H1 (cell line): Measurements from ENCODE around the gene STK40. TPM values are rescaled to one million over a fixed set of nuclear protein-coding genes. Genes with fewer than 3 reads are reported as not detected.

Source experiments
- CTCF ChIA-PET: fragments of 300-600 bp; sonication (Branson Sonifier 250); formaldehyde crosslinking; loops from one replicate; lab custom pipeline; 2021; ENCODE audit not compliant: partially characterized antibody; lab: Charles Lee
- POLR2A ChIA-PET: fragments of 300-600 bp; sonication (Branson Sonifier 250); formaldehyde crosslinking; loops from one replicate; lab custom pipeline; 2021; ENCODE audit warnings: inconsistent platforms; ENCODE audit not compliant: partially characterized antibody; lab: Charles Lee
- DNase-seq, 2 experiments: peaks; one replicate each; pipeline versions ENCODE4 v3.0.0 to v3.0.0-alpha.2; 2010 to 2022; ENCODE audit warnings: low spot score in 2 of 2, low read depth in 1 of 2, mixed read lengths in 1 of 2
- FAIRE-seq: peaks from 2 replicates; lab custom pipeline; 2011; peaks lifted over from hg19 to GRCh38; lab: Jason Lieb, UNC
- H2AFZ ChIP-seq: 2 replicates; pipeline ENCODE4 v1.8.1; 2012; ENCODE audit warnings: low read length, inconsistent platforms
- H2AK5ac ChIP-seq: 2 replicates; pipeline ENCODE4 v1.6.1; 2013; ENCODE audit warnings: low read depth, low read length
- H2BK120ac ChIP-seq: replicated peaks from 2 replicates; pipeline ENCODE3; 2013; ENCODE audit warnings: low read depth, low read length, inconsistent platforms
- H2BK12ac ChIP-seq: 2 replicates; pipeline ENCODE4 v1.6.1; 2013; ENCODE audit warnings: low read depth, low read length
- H2BK15ac ChIP-seq: 2 replicates; pipeline ENCODE4 v1.6.1; 2013; ENCODE audit warnings: low read length
- H2BK20ac ChIP-seq: 2 replicates; pipeline ENCODE4 v1.6.1; 2013; ENCODE audit warnings: low read length
- H2BK5ac ChIP-seq: 2 replicates; pipeline ENCODE4 v1.6.1; 2013; ENCODE audit warnings: low read depth, low read length
- H3K14ac ChIP-seq: 2 replicates; pipeline ENCODE4 v1.6.1; 2013; ENCODE audit warnings: inconsistent platforms; ENCODE audit not compliant: insufficient read length
- H3K18ac ChIP-seq: 2 replicates; pipeline ENCODE4 v1.6.1; 2013; ENCODE audit warnings: low read length; ENCODE audit errors: extremely low read depth
- H3K23ac ChIP-seq: 2 replicates; pipeline ENCODE4 v1.6.1; 2013; ENCODE audit warnings: inconsistent platforms; ENCODE audit not compliant: insufficient read length
- H3K23me2 ChIP-seq: 2 replicates; pipeline ENCODE4 v1.6.1; 2013; ENCODE audit warnings: low read depth, low read length
- H3K27ac ChIP-seq: 2 replicates; pipeline ENCODE4 v1.6.1; 2011; ENCODE audit warnings: low read depth, low read length, inconsistent platforms
- H3K27me3 ChIP-seq, 4 experiments: replicated peaks in 1 of 4; 1 replicate in 1 of 4; 2 replicates in 3 of 4; pipeline versions ENCODE4 v1.6.1 to v1.8.1; 2011 to 2013; ENCODE audit warnings: low read length in 3 of 4, mild to moderate bottlenecking in 3 of 4, inconsistent platforms in 2 of 4, mixed read lengths in 2 of 4, moderate library complexity in 1 of 4; ENCODE audit not compliant: control insufficient read depth in 3 of 4, insufficient read depth in 3 of 4; ENCODE audit errors: extremely low read depth in 1 of 4
- H3K36me3 ChIP-seq, 4 experiments: 2 replicates each; pipeline versions ENCODE4 v1.6.1 to v1.8.1; 2011 to 2013; ENCODE audit warnings: mild to moderate bottlenecking in 4 of 4, low read length in 3 of 4, moderate library complexity in 2 of 4, control low read depth in 1 of 4, inconsistent platforms in 1 of 4; ENCODE audit not compliant: insufficient read depth in 4 of 4, control insufficient read depth in 2 of 4
- H3K4ac ChIP-seq: replicated peaks from 2 replicates; pipeline ENCODE3; 2013; ENCODE audit warnings: low read length, low read depth, mixed read lengths, inconsistent platforms; ENCODE audit not compliant: insufficient read length
- H3K4me1 ChIP-seq, 4 experiments: replicated peaks in 1 of 4; 1 replicate in 1 of 4; 2 replicates in 3 of 4; pipeline versions ENCODE4 v1.6.1 to v1.8.1; 2011 to 2013; ENCODE audit warnings: low read length in 3 of 4, inconsistent platforms in 2 of 4, mixed read lengths in 1 of 4; ENCODE audit not compliant: insufficient read depth in 4 of 4, control insufficient read depth in 3 of 4
- H3K4me2 ChIP-seq, 2 experiments: 2 replicates each; pipeline versions ENCODE4 v1.6.1 to v1.8.1; 2011 to 2013; ENCODE audit warnings: low read depth in 2 of 2, low read length in 2 of 2, control low read depth in 1 of 2, inconsistent platforms in 1 of 2, mild to moderate bottlenecking in 1 of 2; ENCODE audit not compliant: insufficient read depth in 1 of 2
- H3K4me3 ChIP-seq, 4 experiments: fragments of 200-600, 300-600 bp in 1 of 4; sonication (generic), shearing (Covaris generic), sonication (Bioruptor Twin) in 1 of 4; 2 replicates each; pipeline versions ENCODE4 v1.5.1 to v1.8.1; 2011 to 2016; ENCODE audit warnings: low read length in 4 of 4, low read depth in 3 of 4, control low read depth in 2 of 4, inconsistent platforms in 2 of 4, mild to moderate bottlenecking in 2 of 4, mixed read lengths in 1 of 4, moderate library complexity in 1 of 4; ENCODE audit not compliant: insufficient read depth in 2 of 4; ENCODE audit errors: extremely low read depth in 1 of 4
- H3K56ac ChIP-seq: replicated peaks from 2 replicates; pipeline ENCODE3; 2013; ENCODE audit warnings: low read depth, mild to moderate bottlenecking, mixed read lengths, low read length, inconsistent platforms; ENCODE audit not compliant: insufficient read length
- H3K79me1 ChIP-seq: 2 replicates; pipeline ENCODE4 v1.6.1; 2013; ENCODE audit warnings: low read depth, low read length, control low read depth
- H3K79me2 ChIP-seq, 2 experiments: 2 replicates each; pipeline versions ENCODE4 v1.6.1 to v1.8.1; 2012 to 2013; ENCODE audit warnings: low read length in 2 of 2, mild to moderate bottlenecking in 2 of 2, inconsistent platforms in 1 of 2; ENCODE audit not compliant: insufficient read depth in 2 of 2, control insufficient read depth in 1 of 2
- H3K9ac ChIP-seq, 4 experiments: replicated peaks in 1 of 4; 1 replicate in 1 of 4; 2 replicates in 3 of 4; pipeline versions ENCODE4 v1.6.1 to v1.8.1; 2011 to 2013; ENCODE audit warnings: low read depth in 3 of 4, low read length in 3 of 4, control low read depth in 2 of 4, mild to moderate bottlenecking in 2 of 4, moderate library complexity in 2 of 4, inconsistent platforms in 1 of 4; ENCODE audit errors: extremely low read depth in 1 of 4
- H3K9me3 ChIP-seq, 2 experiments: 2 replicates each; pipeline versions ENCODE4 v1.6.1 to v1.8.1; 2012 to 2013; ENCODE audit warnings: mild to moderate bottlenecking in 2 of 2, moderate library complexity in 2 of 2, control low read depth in 1 of 2, inconsistent platforms in 1 of 2, low read depth in 1 of 2, low read length in 1 of 2, mixed read lengths in 1 of 2; ENCODE audit not compliant: insufficient read depth in 2 of 2
- H4K20me1 ChIP-seq, 2 experiments: replicated peaks in 1 of 2; 2 replicates each; pipeline versions ENCODE3 to v1.8.1; 2011 to 2013; ENCODE audit warnings: inconsistent platforms in 2 of 2, low read length in 2 of 2, mild to moderate bottlenecking in 1 of 2; ENCODE audit not compliant: insufficient read depth in 2 of 2, control insufficient read depth in 1 of 2
- H4K5ac ChIP-seq: 2 replicates; pipeline ENCODE4 v1.6.1; 2013; ENCODE audit warnings: low read length, low read depth, mixed read lengths, inconsistent platforms; ENCODE audit not compliant: insufficient read length
- H4K8ac ChIP-seq: 2 replicates; pipeline ENCODE4 v1.8.0; 2013; ENCODE audit warnings: mild to moderate bottlenecking, moderate library complexity, low read length, inconsistent platforms; ENCODE audit not compliant: insufficient read depth; ENCODE audit errors: extremely low read depth
- H4K91ac ChIP-seq: replicated peaks from 2 replicates; pipeline ENCODE3; 2013; ENCODE audit warnings: low read length, mixed read lengths, inconsistent platforms; ENCODE audit not compliant: insufficient read length
- KDM5A ChIP-seq: fragments of 200-600 bp; IDR thresholded peaks from 2 replicates; pipeline ENCODE4 v1.7.1; 2012; ENCODE audit warnings: mild to moderate bottlenecking, low read length, inconsistent platforms, mixed read lengths
- SP1 ChIP-seq: IDR thresholded peaks from 2 replicates; pipeline ENCODE4 v1.6.1; 2011; ENCODE audit warnings: low read depth, low read length
- WGBS, 2 experiments: shearing (Covaris generic) in 1 of 2; methylation state at CpG; one replicate each; pipeline versions ENCODE4 v1.1.6 to v1.1.7; 2013 to 2015; ENCODE audit warnings: low lambda C conversion rate in 2 of 2, mixed read lengths in 2 of 2, inconsistent platforms in 1 of 2, low coverage in 1 of 2, missing lambda C conversion rate in 1 of 2; ENCODE audit not compliant: insufficient replicate concordance in 2 of 2, insufficient coverage in 1 of 2, insufficient read length in 1 of 2; ENCODE audit errors: extremely low coverage in 1 of 2, missing lambda C conversion rate in 1 of 2; 5-methylcytosine and 5-hydroxymethylcytosine counted together
- polyA plus RNA-seq, 7 experiments: library from polyadenylated mRNA; depleted of rRNA in 3 of 7; stranded (reverse) in 5 of 7; unstranded in 2 of 7; fragments of >200 nt in 5 of 7; fragments of 200-250 nt in 2 of 7; gene quantifications; 1 replicate in 5 of 7; 2 replicates in 1 of 7; 4 replicates in 1 of 7; pipeline versions ENCODE4 v1.2.1 to v1.2.3, GENCODE V29; 2011 to 2013; ENCODE audit warnings: missing spikeins in 2 of 7, mixed read lengths in 2 of 7
- total RNA-seq: library from RNA; stranded (reverse); fragmentation: NEBNext Ultra II Directional; extraction: Animal tissue kit (Norgen Biotek cat#: 25700); gene quantifications from 2 replicates; pipeline ENCODE4 v1.2.1, GENCODE V29; 2021
- TF ChIP-seq, protein P1 (sequence below): IDR thresholded peaks from 2 replicates; pipeline ENCODE4 v1.6.1; 2011; ENCODE audit warnings: low read length, improper control_type of control experiment

The STK40 gene
- total and polyA plus RNA-seq, 2 of the 8 experiments (the other 6 are each of a cell fraction or from before 2014, with no cell fraction given), result 13.6 to 28.6 TPM

DNA sequence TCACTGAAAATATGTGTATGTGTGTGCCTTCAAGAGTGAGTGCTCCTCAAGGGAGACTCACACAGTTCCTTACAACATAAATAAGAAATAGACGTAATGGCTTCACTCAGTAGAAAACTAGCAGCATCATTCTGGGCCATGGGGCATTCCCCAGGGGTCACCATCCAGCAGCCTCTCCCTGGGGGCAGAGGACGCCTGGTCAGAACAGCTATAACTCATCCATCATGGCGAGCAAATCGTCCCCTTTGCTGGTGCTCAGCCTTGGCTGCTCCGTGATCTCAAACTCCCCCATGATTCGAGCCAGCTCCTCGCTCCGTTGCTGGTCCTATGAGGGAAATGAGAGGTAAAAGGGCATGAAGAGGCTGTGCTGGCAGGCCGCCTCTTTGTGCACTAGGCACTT, 32.2 kb upstream of the STK40 start:
- H3K4me2 ChIP-seq, result no peak overlapping the region
- H2BK15ac ChIP-seq, result no peak overlapping the region
- H4K91ac ChIP-seq, result no peak overlapping the region
- H2BK120ac ChIP-seq, result no peak overlapping the region
- no peaks in the 10 kb centered on the region for H3K23me2 ChIP-seq
- H2AFZ ChIP-seq, result no peak overlapping the region
- no peaks in the 10 kb centered on the region for H3K79me1 ChIP-seq
- TF ChIP-seq SP1, result no peak
- TF ChIP-seq, protein P1, sequence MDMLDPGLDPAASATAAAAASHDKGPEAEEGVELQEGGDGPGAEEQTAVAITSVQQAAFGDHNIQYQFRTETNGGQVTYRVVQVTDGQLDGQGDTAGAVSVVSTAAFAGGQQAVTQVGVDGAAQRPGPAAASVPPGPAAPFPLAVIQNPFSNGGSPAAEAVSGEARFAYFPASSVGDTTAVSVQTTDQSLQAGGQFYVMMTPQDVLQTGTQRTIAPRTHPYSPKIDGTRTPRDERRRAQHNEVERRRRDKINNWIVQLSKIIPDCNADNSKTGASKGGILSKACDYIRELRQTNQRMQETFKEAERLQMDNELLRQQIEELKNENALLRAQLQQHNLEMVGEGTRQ, result no peak
- TF ChIP-seq KDM5A, result no peak
- no peak overlapping the region for H3K56ac ChIP-seq
- H3K9me3 ChIP-seq, result no peaks in the 10 kb centered on the region
- H3K9ac ChIP-seq, result no peak overlapping the region
- no peak overlapping the region for H4K8ac ChIP-seq
- ChIA-PET POLR2A (interaction anchor here (3.3 kb wide), 1 partner anchor 31 kb away, joined by 18 read pairs; no protein-coding TSS in a partner anchor), CTCF (interaction anchor here (1.2 to 4.0 kb wide), 4 partner anchors 50 to 75 kb away, joined by 3 to 21 read pairs (median 7); no protein-coding TSS in a partner anchor)
- no peak overlapping the region for H3K23ac ChIP-seq
- no peak overlapping the region for H2BK12ac ChIP-seq
- no peak overlapping the region for H2BK20ac ChIP-seq
- DNase-seq (no peak), FAIRE-seq (no peak)
- no peak overlapping the region for H3K14ac ChIP-seq
- no peaks in the 10 kb centered on the region for H4K20me1 ChIP-seq
- H2AK5ac ChIP-seq, result no peak overlapping the region
- H3K36me3 ChIP-seq, result no peaks in the 10 kb centered on the region
- no peak overlapping the region for H2BK5ac ChIP-seq
- H3K27ac ChIP-seq, result no peak overlapping the region
- H3K4me1 ChIP-seq, result no peaks in the 10 kb centered on the region
- WGBS, 2 experiments, result 92% methylated on average over 9 of the region's 9 CpGs; no CpG with 5 or more reads in 1 of the 2 experiments
- H3K27me3 ChIP-seq, result no peaks in the 10 kb centered on the region
- H3K79me2 ChIP-seq, result no peaks in the 10 kb centered on the region
- H3K4me3 ChIP-seq, result no peak overlapping the region
- H3K18ac ChIP-seq, result no peak overlapping the region
- H3K4ac ChIP-seq, result no peak overlapping the region
- no peak overlapping the region for H4K5ac ChIP-seq
